ENCODE data around the gene OPHN1. TPM values are rescaled to one million over a fixed set of nuclear protein-coding genes. Genes with fewer than 3 reads are reported as not detected.

The OPHN1 gene
- total RNA-seq, 1 experiment from 2014 or later, result 4.4 TPM

DNA sequence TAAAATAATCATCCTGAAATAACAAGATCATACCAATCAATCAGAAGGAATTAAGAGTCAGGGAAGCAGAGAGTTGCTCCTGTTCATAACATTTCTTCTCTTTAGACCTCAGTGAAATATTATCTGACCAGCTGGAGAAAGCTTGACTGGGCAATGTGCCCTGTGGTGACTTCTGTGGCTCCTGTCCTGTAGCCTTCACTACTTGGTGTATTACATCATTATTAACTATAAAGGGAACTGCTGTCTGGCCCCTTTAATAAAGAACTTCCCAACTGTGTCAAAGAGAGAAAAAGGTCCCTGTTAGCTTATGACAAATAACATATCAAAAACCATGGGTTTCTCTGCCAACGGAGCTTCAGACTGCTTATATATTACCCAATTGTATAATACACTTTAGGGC lies 18.0 kb downstream of the OPHN1 start:
- H3K4me3 Mint-ChIP-seq, result no peak overlapping the region
- H3K27ac Mint-ChIP-seq, result no peak overlapping the region
- H3K36me3 Mint-ChIP-seq, result no peaks in the 10 kb centered on the region
- H3K9me3 Mint-ChIP-seq, result no peaks in the 10 kb centered on the region
- ATAC-seq, result no peak
- ChIA-PET POLR2A (no interaction called here), CTCF (interaction anchor here (0.9 kb wide), 1 partner anchor 177 kb away, joined by 3 read pairs; no protein-coding TSS in a partner anchor)
- TF ChIP-seq ETV6 (CRISPR knock-in tag; IDR thresholded peaks at IDR 0.05), result no peak
- no peak for TF ChIP-seq ZNF263 (CRISPR knock-in tag; IDR thresholded peaks at IDR 0.05; ENCODE audit: low read depth)
- TF ChIP-seq, protein P1, sequence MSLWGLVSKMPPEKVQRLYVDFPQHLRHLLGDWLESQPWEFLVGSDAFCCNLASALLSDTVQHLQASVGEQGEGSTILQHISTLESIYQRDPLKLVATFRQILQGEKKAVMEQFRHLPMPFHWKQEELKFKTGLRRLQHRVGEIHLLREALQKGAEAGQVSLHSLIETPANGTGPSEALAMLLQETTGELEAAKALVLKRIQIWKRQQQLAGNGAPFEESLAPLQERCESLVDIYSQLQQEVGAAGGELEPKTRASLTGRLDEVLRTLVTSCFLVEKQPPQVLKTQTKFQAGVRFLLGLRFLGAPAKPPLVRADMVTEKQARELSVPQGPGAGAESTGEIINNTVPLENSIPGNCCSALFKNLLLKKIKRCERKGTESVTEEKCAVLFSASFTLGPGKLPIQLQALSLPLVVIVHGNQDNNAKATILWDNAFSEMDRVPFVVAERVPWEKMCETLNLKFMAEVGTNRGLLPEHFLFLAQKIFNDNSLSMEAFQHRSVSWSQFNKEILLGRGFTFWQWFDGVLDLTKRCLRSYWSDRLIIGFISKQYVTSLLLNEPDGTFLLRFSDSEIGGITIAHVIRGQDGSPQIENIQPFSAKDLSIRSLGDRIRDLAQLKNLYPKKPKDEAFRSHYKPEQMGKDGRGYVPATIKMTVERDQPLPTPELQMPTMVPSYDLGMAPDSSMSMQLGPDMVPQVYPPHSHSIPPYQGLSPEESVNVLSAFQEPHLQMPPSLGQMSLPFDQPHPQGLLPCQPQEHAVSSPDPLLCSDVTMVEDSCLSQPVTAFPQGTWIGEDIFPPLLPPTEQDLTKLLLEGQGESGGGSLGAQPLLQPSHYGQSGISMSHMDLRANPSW (CRISPR knock-in tag; conservative IDR thresholded peaks at IDR 0.05; ENCODE audit: low read depth), result no peak
- TF ChIP-seq, protein P2, sequence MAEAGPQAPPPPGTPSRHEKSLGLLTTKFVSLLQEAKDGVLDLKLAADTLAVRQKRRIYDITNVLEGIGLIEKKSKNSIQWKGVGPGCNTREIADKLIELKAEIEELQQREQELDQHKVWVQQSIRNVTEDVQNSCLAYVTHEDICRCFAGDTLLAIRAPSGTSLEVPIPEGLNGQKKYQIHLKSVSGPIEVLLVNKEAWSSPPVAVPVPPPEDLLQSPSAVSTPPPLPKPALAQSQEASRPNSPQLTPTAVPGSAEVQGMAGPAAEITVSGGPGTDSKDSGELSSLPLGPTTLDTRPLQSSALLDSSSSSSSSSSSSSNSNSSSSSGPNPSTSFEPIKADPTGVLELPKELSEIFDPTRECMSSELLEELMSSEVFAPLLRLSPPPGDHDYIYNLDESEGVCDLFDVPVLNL (CRISPR knock-in tag; IDR thresholded peaks at IDR 0.05; ENCODE audit: borderline replicate concordance, low read depth), result no peak
- TF ChIP-seq ZBTB21 (CRISPR knock-in tag; IDR thresholded peaks at IDR 0.05; ENCODE audit: borderline replicate concordance), result no peak
- no peaks in the 10 kb centered on the region for H3K27me3 Mint-ChIP-seq (ENCODE audit: low read depth)
- DNase-seq (ENCODE audit: low spot score), result no peak
- H3K4me1 Mint-ChIP-seq, result no peaks in the 10 kb centered on the region

DNA sequence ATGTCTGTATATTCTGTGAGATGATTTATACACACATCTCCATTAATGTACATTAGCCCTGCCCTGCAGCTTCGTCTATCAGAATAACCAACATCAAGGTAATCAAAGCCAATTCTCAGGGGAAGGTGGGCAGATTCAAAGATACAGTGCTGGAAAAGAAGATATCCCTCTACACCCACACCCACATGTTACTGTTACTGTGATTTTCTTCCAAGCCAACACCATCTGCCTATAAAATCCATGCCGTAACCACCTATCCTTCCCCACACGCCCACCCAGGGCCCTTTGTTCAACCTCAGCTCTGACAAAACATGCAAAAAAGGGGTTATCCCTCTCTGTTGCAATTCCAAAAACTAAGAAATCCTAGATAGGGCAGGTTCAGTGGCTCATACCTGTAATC lies 20.0 kb downstream of the OPHN1 start:
- Mint-ChIP-seq H3K4me1 (no peaks in the 10 kb centered on the region), H3K4me3 (no peak overlapping the region), H3K9me3 (no peaks in the 10 kb centered on the region), H3K27ac (no peak overlapping the region), H3K27me3 (ENCODE audit: low read depth) (no peaks in the 10 kb centered on the region), H3K36me3 (no peaks in the 10 kb centered on the region)
- DNase-seq (ENCODE audit: low spot score), result no peak
- ChIA-PET POLR2A (no interaction called here), CTCF (no interaction called here)
- TF ChIP-seq ESRRA (CRISPR knock-in tag; IDR thresholded peaks at IDR 0.05; ENCODE audit: borderline replicate concordance) (no peak), CREM (CRISPR knock-in tag; IDR thresholded peaks at IDR 0.05) (no peak)
- TF ChIP-seq, protein P3, sequence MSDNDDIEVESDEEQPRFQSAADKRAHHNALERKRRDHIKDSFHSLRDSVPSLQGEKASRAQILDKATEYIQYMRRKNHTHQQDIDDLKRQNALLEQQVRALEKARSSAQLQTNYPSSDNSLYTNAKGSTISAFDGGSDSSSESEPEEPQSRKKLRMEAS (CRISPR knock-in tag; IDR thresholded peaks at IDR 0.05), result no peak
- TF ChIP-seq, protein P4, sequence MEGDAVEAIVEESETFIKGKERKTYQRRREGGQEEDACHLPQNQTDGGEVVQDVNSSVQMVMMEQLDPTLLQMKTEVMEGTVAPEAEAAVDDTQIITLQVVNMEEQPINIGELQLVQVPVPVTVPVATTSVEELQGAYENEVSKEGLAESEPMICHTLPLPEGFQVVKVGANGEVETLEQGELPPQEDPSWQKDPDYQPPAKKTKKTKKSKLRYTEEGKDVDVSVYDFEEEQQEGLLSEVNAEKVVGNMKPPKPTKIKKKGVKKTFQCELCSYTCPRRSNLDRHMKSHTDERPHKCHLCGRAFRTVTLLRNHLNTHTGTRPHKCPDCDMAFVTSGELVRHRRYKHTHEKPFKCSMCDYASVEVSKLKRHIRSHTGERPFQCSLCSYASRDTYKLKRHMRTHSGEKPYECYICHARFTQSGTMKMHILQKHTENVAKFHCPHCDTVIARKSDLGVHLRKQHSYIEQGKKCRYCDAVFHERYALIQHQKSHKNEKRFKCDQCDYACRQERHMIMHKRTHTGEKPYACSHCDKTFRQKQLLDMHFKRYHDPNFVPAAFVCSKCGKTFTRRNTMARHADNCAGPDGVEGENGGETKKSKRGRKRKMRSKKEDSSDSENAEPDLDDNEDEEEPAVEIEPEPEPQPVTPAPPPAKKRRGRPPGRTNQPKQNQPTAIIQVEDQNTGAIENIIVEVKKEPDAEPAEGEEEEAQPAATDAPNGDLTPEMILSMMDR (IDR thresholded peaks at IDR 0.05), result no peak
- TF ChIP-seq, protein P5, sequence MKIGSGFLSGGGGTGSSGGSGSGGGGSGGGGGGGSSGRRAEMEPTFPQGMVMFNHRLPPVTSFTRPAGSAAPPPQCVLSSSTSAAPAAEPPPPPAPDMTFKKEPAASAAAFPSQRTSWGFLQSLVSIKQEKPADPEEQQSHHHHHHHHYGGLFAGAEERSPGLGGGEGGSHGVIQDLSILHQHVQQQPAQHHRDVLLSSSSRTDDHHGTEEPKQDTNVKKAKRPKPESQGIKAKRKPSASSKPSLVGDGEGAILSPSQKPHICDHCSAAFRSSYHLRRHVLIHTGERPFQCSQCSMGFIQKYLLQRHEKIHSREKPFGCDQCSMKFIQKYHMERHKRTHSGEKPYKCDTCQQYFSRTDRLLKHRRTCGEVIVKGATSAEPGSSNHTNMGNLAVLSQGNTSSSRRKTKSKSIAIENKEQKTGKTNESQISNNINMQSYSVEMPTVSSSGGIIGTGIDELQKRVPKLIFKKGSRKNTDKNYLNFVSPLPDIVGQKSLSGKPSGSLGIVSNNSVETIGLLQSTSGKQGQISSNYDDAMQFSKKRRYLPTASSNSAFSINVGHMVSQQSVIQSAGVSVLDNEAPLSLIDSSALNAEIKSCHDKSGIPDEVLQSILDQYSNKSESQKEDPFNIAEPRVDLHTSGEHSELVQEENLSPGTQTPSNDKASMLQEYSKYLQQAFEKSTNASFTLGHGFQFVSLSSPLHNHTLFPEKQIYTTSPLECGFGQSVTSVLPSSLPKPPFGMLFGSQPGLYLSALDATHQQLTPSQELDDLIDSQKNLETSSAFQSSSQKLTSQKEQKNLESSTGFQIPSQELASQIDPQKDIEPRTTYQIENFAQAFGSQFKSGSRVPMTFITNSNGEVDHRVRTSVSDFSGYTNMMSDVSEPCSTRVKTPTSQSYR (CRISPR knock-in tag; IDR thresholded peaks at IDR 0.05), result no peak
- TF ChIP-seq, protein P6, sequence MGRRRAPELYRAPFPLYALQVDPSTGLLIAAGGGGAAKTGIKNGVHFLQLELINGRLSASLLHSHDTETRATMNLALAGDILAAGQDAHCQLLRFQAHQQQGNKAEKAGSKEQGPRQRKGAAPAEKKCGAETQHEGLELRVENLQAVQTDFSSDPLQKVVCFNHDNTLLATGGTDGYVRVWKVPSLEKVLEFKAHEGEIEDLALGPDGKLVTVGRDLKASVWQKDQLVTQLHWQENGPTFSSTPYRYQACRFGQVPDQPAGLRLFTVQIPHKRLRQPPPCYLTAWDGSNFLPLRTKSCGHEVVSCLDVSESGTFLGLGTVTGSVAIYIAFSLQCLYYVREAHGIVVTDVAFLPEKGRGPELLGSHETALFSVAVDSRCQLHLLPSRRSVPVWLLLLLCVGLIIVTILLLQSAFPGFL (CRISPR knock-in tag; IDR thresholded peaks at IDR 0.05; ENCODE audit: borderline replicate concordance), result no peak
- no peak for ATAC-seq

DNA sequence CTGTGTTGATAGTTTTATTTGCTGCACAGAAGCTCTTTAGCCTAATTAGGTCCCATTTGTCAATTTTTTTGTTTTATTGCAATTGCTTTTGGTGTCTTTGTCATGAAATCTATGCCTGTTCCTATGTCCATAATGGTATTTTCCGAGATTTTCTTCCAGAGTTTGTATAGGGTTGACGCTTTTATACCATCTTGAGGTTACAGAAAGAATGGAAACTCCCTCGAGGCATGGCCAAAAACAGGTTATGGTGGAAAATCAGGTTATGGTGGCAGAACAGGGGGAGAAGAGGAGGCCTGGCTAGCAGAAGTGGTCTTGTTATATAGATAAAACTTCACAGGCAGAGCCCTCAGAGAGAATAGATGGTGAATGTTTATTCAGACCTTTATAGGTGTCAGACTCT lies 21.6 kb downstream of the OPHN1 start:
- no peak for ATAC-seq
- Mint-ChIP-seq H3K4me1 (no peaks in the 10 kb centered on the region), H3K9me3 (no peaks in the 10 kb centered on the region), H3K4me3 (no peak overlapping the region), H3K27me3 (ENCODE audit: low read depth) (no peaks in the 10 kb centered on the region), H3K27ac (no peak overlapping the region), H3K36me3 (no peaks in the 10 kb centered on the region)
- POLR2A ChIA-PET, result no interaction called here
- no peak for DNase-seq (ENCODE audit: low spot score)
- CTCF ChIA-PET, result no interaction called here
- no peak for TF ChIP-seq FOXP1 (CRISPR knock-in tag; IDR thresholded peaks at IDR 0.05; ENCODE audit: borderline replicate concordance)
- TF ChIP-seq OVOL2 (CRISPR knock-in tag; IDR thresholded peaks at IDR 0.05; ENCODE audit: borderline replicate concordance), result no peak
- TF ChIP-seq, protein P7, sequence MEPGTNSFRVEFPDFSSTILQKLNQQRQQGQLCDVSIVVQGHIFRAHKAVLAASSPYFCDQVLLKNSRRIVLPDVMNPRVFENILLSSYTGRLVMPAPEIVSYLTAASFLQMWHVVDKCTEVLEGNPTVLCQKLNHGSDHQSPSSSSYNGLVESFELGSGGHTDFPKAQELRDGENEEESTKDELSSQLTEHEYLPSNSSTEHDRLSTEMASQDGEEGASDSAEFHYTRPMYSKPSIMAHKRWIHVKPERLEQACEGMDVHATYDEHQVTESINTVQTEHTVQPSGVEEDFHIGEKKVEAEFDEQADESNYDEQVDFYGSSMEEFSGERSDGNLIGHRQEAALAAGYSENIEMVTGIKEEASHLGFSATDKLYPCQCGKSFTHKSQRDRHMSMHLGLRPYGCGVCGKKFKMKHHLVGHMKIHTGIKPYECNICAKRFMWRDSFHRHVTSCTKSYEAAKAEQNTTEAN (CRISPR knock-in tag; IDR thresholded peaks at IDR 0.05), result no peak
- TF ChIP-seq, protein P1 (CRISPR knock-in tag; conservative IDR thresholded peaks at IDR 0.05; ENCODE audit: low read depth), result no peak
- TF ChIP-seq TCF7 (CRISPR knock-in tag; IDR thresholded peaks at IDR 0.05; ENCODE audit: low read depth), result no peak
- TF ChIP-seq SP1 (CRISPR knock-in tag; conservative IDR thresholded peaks at IDR 0.05), result no peak
